GM18867 (cell line): ENCODE data around the gene CALN1.

Experiments
- ATAC-seq: cut with Tn5 transposase; IDR thresholded peaks from one replicate; pipeline ENCODE4 v1.9.1; 2021; ENCODE audit warnings: mild to moderate bottlenecking, moderate library complexity; ENCODE audit not compliant: unreplicated experiment

The CALN1 gene

GRCh38 chr7:72326811-72327210, 85.3 kb downstream of the CALN1 start:
- ATAC-seq = no peak

GRCh38 chr7:72326365-72326764, 85.8 kb downstream of the CALN1 start:
- ATAC-seq = no peak

GRCh38 chr7:72325561-72325960, 86.6 kb downstream of the CALN1 start:
- no peak for ATAC-seq

- no peak for ATAC-seq
These were observed 90.5 kb downstream of the CALN1 start for GRCh38 chr7:72321637-72322036.

- no peak for ATAC-seq
These were observed 91.1 kb downstream of the CALN1 start for GRCh38 chr7:72321081-72321480.

GRCh38 chr7:72317341-72317740, 94.8 kb downstream of the CALN1 start:
- no peak for ATAC-seq

- ATAC-seq = no peak
These were observed 96.0 kb downstream of the CALN1 start for GRCh38 chr7:72316148-72316547.

GRCh38 chr7:72313906-72314305, 98.2 kb downstream of the CALN1 start:
- ATAC-seq = no peak

- ATAC-seq = no peak
These were observed 101.8 kb downstream of the CALN1 start for GRCh38 chr7:72310301-72310700.

- ATAC-seq = no peak
These were observed 102.7 kb downstream of the CALN1 start for GRCh38 chr7:72309476-72309875.

- ATAC-seq = no peak
These were observed 103.2 kb downstream of the CALN1 start for GRCh38 chr7:72308986-72309385.

- ATAC-seq = no peak
These were observed 104.6 kb downstream of the CALN1 start for GRCh38 chr7:72307566-72307965.

GRCh38 chr7:72298912-72299311, 113.2 kb downstream of the CALN1 start:
- no peak for ATAC-seq

GRCh38 chr7:72298091-72298490, 114.0 kb downstream of the CALN1 start:
- no peak for ATAC-seq

GRCh38 chr7:72297636-72298035, 114.5 kb downstream of the CALN1 start:
- no peak for ATAC-seq

GRCh38 chr7:72292794-72293193, 119.3 kb downstream of the CALN1 start:
- ATAC-seq = no peak

- ATAC-seq = no peak
These were observed 120.0 kb downstream of the CALN1 start for GRCh38 chr7:72292118-72292517.

GRCh38 chr7:72286519-72286918, 125.6 kb downstream of the CALN1 start:
- ATAC-seq = no peak

GRCh38 chr7:72283309-72283708, 128.8 kb downstream of the CALN1 start:
- ATAC-seq = no peak

- no peak for ATAC-seq
These were observed 130.8 kb downstream of the CALN1 start for GRCh38 chr7:72281308-72281707.

- no peak for ATAC-seq
These were observed 132.9 kb downstream of the CALN1 start for GRCh38 chr7:72279203-72279602.

GRCh38 chr7:72278550-72278949, 133.6 kb downstream of the CALN1 start:
- no peak for ATAC-seq

- no peak for ATAC-seq
These were observed 136.6 kb downstream of the CALN1 start for GRCh38 chr7:72275382-72276070.
